IMR-90 (cell line): ENCODE results near the gene KDF1. TPM values are rescaled to one million over a fixed set of nuclear protein-coding genes. Genes with fewer than 3 reads are reported as not detected.

Experiments
- ATAC-seq: fragments of 200-7000 bp; cut with Tn5 transposase; 2 replicates; pipeline ENCODE4 v1.9.1; 2020; ENCODE audit warnings: low read depth, mild to moderate bottlenecking, moderate library complexity
- BruUV-seq: library from RNA; stranded (reverse); fragments of 400-500 nt; replicated peaks from 2 replicates; lab custom pipeline; 2021; lab: Mats Ljungman, UMichigan
- CTCF ChIA-PET: fragments of 300-600 bp; formaldehyde crosslinking; extraction: SDS; loops from one replicate; lab custom pipeline; 2021; ENCODE audit warnings: antibody characterized with exemption; lab: Yijun Ruan, JAX
- POLR2A ChIA-PET: fragments of 300-600 bp; sonication (Branson Sonifier 250); formaldehyde crosslinking; loops from one replicate; lab custom pipeline; 2022; ENCODE audit warnings: antibody characterized with exemption; ENCODE audit not compliant: unreplicated experiment; lab: Charles Lee
- DNase-seq: peaks from one replicate; pipeline ENCODE4 v3.0.0; 2013
- H2AFZ ChIP-seq: replicated peaks from 2 replicates; pipeline ENCODE3; 2013; ENCODE audit warnings: low read length, mild to moderate bottlenecking; ENCODE audit not compliant: poor library complexity
- H2AK5ac ChIP-seq: 2 replicates; pipeline ENCODE4 v1.6.1; 2013; ENCODE audit warnings: low read depth, low read length, inconsistent platforms
- H2AK9ac ChIP-seq: replicated peaks from 2 replicates; pipeline ENCODE3; 2013; ENCODE audit warnings: mild to moderate bottlenecking, low read depth, low read length, moderate library complexity; ENCODE audit not compliant: poor library complexity
- H2BK120ac ChIP-seq: 2 replicates; pipeline ENCODE4 v1.6.1; 2013; ENCODE audit warnings: low read depth, low read length, inconsistent platforms
- H2BK15ac ChIP-seq: 3 replicates; pipeline ENCODE4 v1.6.1; 2013; ENCODE audit warnings: low read depth, low read length, inconsistent platforms
- H2BK20ac ChIP-seq: 2 replicates; pipeline ENCODE4 v1.6.1; 2013; ENCODE audit warnings: low read depth, mild to moderate bottlenecking, inconsistent platforms, low read length, moderate library complexity
- H2BK5ac ChIP-seq: 2 replicates; pipeline ENCODE4 v1.6.1; 2013; ENCODE audit warnings: mild to moderate bottlenecking, low read depth, low read length, inconsistent platforms; ENCODE audit not compliant: poor library complexity, severe bottlenecking
- H3K14ac ChIP-seq: replicated peaks from 2 replicates; pipeline ENCODE4 v1.6.1; 2013; ENCODE audit warnings: low read depth, low read length, inconsistent platforms
- H3K18ac ChIP-seq: 2 replicates; pipeline ENCODE4 v1.6.1; 2013; ENCODE audit warnings: low read depth, low read length, control low read depth
- H3K23ac ChIP-seq: 2 replicates; pipeline ENCODE4 v1.6.1; 2013; ENCODE audit warnings: low read depth, low read length, inconsistent platforms
- H3K27ac ChIP-seq: 2 replicates; pipeline ENCODE4 v1.5.1; 2013; ENCODE audit warnings: mild to moderate bottlenecking, control low read depth, low read length; ENCODE audit not compliant: insufficient read depth
- H3K27me3 ChIP-seq: 2 replicates; pipeline ENCODE4 v1.6.1; 2013; ENCODE audit warnings: low read length; ENCODE audit not compliant: control insufficient read depth, insufficient read depth
- H3K36me3 ChIP-seq: 2 replicates; pipeline ENCODE4 v1.6.1; 2013; ENCODE audit warnings: low read length, mixed read lengths; ENCODE audit not compliant: control insufficient read depth, insufficient read depth
- H3K4ac ChIP-seq: 2 replicates; pipeline ENCODE4 v1.6.1; 2013; ENCODE audit warnings: low read depth, low read length, inconsistent platforms
- H3K4me1 ChIP-seq: 2 replicates; pipeline ENCODE4 v1.6.1; 2013; ENCODE audit warnings: low read length, mixed read lengths; ENCODE audit not compliant: control insufficient read depth, insufficient read depth
- H3K4me2 ChIP-seq: 2 replicates; pipeline ENCODE4 v1.6.1; 2013; ENCODE audit warnings: low read depth, mild to moderate bottlenecking, control low read depth, low read length, moderate library complexity
- H3K4me3 ChIP-seq: 2 replicates; pipeline ENCODE4 v1.5.1; 2013; ENCODE audit warnings: low read depth, mild to moderate bottlenecking, control low read depth, low read length, moderate library complexity; ENCODE audit not compliant: insufficient read depth
- H3K56ac ChIP-seq: 2 replicates; pipeline ENCODE4 v1.6.1; 2013; ENCODE audit warnings: low read length, inconsistent platforms; ENCODE audit not compliant: insufficient read depth; ENCODE audit errors: extremely low read depth
- H3K79me1 ChIP-seq, 2 experiments: 2 replicates each; pipeline ENCODE4 v1.6.1; 2013; ENCODE audit warnings: low read length in 2 of 2, inconsistent platforms in 1 of 2, low read depth in 1 of 2
- H3K9ac ChIP-seq: 2 replicates; pipeline ENCODE4 v1.6.1; 2013; ENCODE audit warnings: low read depth, low read length, control low read depth
- H3K9me1 ChIP-seq: 2 replicates; pipeline ENCODE4 v1.6.1; 2013; ENCODE audit warnings: low read length, inconsistent platforms; ENCODE audit not compliant: insufficient read depth
- H3K9me3 ChIP-seq: 2 replicates; pipeline ENCODE4 v1.6.1; 2013; ENCODE audit warnings: low read length; ENCODE audit not compliant: control insufficient read depth, insufficient read depth
- H4K20me1 ChIP-seq: 2 replicates; pipeline ENCODE4 v1.6.1; 2013; ENCODE audit warnings: low read length, inconsistent platforms; ENCODE audit not compliant: insufficient read depth
- H4K5ac ChIP-seq: 2 replicates; pipeline ENCODE4 v1.6.1; 2013; ENCODE audit warnings: mild to moderate bottlenecking, low read depth, low read length, control low read depth
- H4K8ac ChIP-seq, 2 experiments: 2 replicates each; pipeline ENCODE4 v1.6.1; 2013; ENCODE audit warnings: low read depth in 2 of 2, low read length in 2 of 2, control low read depth in 1 of 2, inconsistent platforms in 1 of 2
- H4K91ac ChIP-seq: 2 replicates; pipeline ENCODE4 v1.6.1; 2013; ENCODE audit warnings: low read depth, low read length, inconsistent platforms; ENCODE audit not compliant: insufficient read depth
- CHD1 ChIP-seq: IDR thresholded peaks from 2 replicates; pipeline ENCODE4 v1.6.1; 2012; ENCODE audit warnings: low read depth, low read length, improper control_type of control experiment
- ELK1 ChIP-seq: fragments of 150-350 bp; IDR thresholded peaks from 2 replicates; pipeline ENCODE4 v1.6.1; 2016; ENCODE audit warnings: low read depth, mild to moderate bottlenecking, low read length, moderate library complexity, borderline replicate concordance
- FOS ChIP-seq: fragments of 150-350 bp; IDR thresholded peaks from 2 replicates; pipeline ENCODE4 v1.6.1; 2016; ENCODE audit warnings: low read depth, low read length
- MAFK ChIP-seq: IDR thresholded peaks from 2 replicates; pipeline ENCODE4 v1.6.1; 2012; ENCODE audit warnings: low read depth, low read length, improper control_type of control experiment
- MAZ ChIP-seq: IDR thresholded peaks from 2 replicates; pipeline ENCODE4 v1.6.1; 2012; ENCODE audit warnings: low read depth, mild to moderate bottlenecking, low read length, improper control_type of control experiment, moderate library complexity, borderline replicate concordance
- MXI1 ChIP-seq: IDR thresholded peaks from 2 replicates; pipeline ENCODE4 v1.6.1; 2012; ENCODE audit warnings: low read depth, mild to moderate bottlenecking, low read length, moderate library complexity, borderline replicate concordance
- RCOR1 ChIP-seq: IDR thresholded peaks from 2 replicates; pipeline ENCODE4 v1.6.1; 2012; ENCODE audit warnings: mild to moderate bottlenecking, low read length, improper control_type of control experiment; ENCODE audit not compliant: insufficient replicate concordance
- RFX5 ChIP-seq: IDR thresholded peaks from 2 replicates; pipeline ENCODE4 v1.8.0; 2012; ENCODE audit warnings: low read depth, mild to moderate bottlenecking, low read length, moderate library complexity
- WGBS, 2 experiments: methylation state at CpG; one replicate each; pipeline versions ENCODE4 v1.1.5 to v1.1.7; 2013; ENCODE audit warnings: missing lambda C conversion rate in 2 of 2; ENCODE audit not compliant: insufficient read length in 1 of 2; ENCODE audit errors: extremely low coverage in 2 of 2; 5-methylcytosine and 5-hydroxymethylcytosine counted together
- dilution Hi-C: fragments of 300-500 bp; cut with HindIII; formaldehyde crosslinking; loops from one replicate; pipeline ENCODE4 v1.14.3; 2018; ENCODE audit warnings: low sequenced_read_pairs; ENCODE audit not compliant: unreplicated experiment
- in situ Hi-C: fragments of 300-500 bp; cut with MboI; formaldehyde crosslinking; loops from 3 replicates; pipeline ENCODE4 v1.14.3; 2019; ENCODE audit warnings: low sequenced_read_pairs, inconsistent platforms, mixed read lengths
- intact Hi-C: fragments of 100-400 bp; cut with micrococcal nuclease; formaldehyde crosslinking; loops from 2 replicates; pipeline ENCODE4 v1.10.0; 2022
- polyA plus RNA-seq, 3 experiments: library from polyadenylated mRNA; depleted of rRNA; stranded (reverse); fragments of >200 nt; gene quantifications; 2 replicates each; pipeline ENCODE4 v1.2.3, GENCODE V29; 2012; ENCODE audit warnings: low replicate concordance in 1 of 3
- total RNA-seq: library from RNA; depleted of rRNA; stranded (reverse); fragments of >200 nt; gene quantifications from 2 replicates; pipeline ENCODE4 v1.2.3, GENCODE V29; 2012

Gene KDF1
- total and polyA plus RNA-seq, 2 of the 4 experiments (the other 2 are of a cell fraction) = not detected

DNA sequence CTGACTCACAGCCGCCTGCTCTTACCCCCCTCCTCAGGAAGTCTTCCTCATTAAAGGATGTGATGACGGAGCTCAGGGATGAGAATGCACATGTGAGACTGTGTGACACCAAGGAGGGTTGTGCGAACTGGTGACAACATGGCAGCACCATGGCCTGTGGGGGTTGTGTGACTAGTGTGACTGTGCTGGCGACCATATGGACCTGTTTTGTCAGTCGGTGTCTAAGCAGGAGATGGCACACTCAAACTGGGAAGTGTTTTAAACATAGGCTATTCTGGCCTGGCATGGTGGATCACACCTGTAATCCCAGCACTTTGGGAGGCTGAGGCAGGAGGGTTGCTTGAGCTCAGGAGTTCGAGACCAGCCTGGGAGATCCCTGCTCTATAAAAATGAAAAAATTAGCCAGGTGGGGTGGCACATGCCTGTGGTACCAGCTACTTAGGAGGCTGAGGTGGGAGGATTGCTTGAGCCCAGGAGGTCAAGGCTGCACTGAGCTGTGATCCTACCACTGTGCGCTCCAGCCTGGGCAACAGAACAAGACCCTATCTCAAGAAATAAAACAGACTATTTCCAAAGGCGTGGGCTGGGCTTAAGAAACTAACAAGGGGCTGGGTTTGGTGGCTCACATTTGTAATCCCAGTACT, 40.7 kb upstream of the KDF1 start:
- Histone ChIP-seq H2BK5ac (peak overlapping the region; percentile 91), H4K91ac (peak overlapping the region; percentile 10; the same call in 1 of the 2 replicates), H2BK15ac (0 out of 3 replicates have a peak overlapping the region, but pooled peaks have one; percentile 2), H2BK20ac (peak overlapping the region; percentile 60; the same call in 1 of the 2 replicates), H3K9me1 (peaks cover 33% of the 10 kb centered on the region), H3K36me3 (peaks cover 15% of the 10 kb centered on the region), H3K27ac (peak overlapping the region; percentile 7; the same call in 1 of the 2 replicates), H3K4ac (peak overlapping the region; percentile 99), H3K4me3 (no peak overlapping the region), H4K8ac (peak overlapping the region; percentile 73 to 83; a peak in 2 of 4 replicates), H3K9me3 (no peaks in the 10 kb centered on the region), H3K27me3 (no peaks in the 10 kb centered on the region), H4K20me1 (peaks cover 21% of the 10 kb centered on the region), H2AFZ (no peak overlapping the region), H3K4me1 (peaks cover 55% of the 10 kb centered on the region), H3K56ac (no peak overlapping the region), H3K18ac (no peak overlapping the region; the same call in 1 of the 2 replicates), H3K9ac (no peak overlapping the region), H3K14ac (peak overlapping the region; percentile 68), H3K4me2 (no peak overlapping the region), H4K5ac (no peak overlapping the region; the same call in 1 of the 2 replicates), H2AK9ac (peak overlapping the region; percentile 22), H3K23ac (peak overlapping the region; percentile 69; the same call in 1 of the 2 replicates), H2AK5ac (peak overlapping the region; percentile 57), H2BK120ac (peak overlapping the region; percentile 98), H3K79me1 (peaks cover 21 to 83% of the 10 kb centered on the region in 2 experiments; a peak in 3 of 4 replicates)
- peak; percentile 75 for DNase-seq
- intact Hi-C loops (no loop called here), dilution Hi-C loops (no loop called here), in situ Hi-C loops (no loop called here)
- WGBS, 2 experiments = 93% methylated on average over 3 of the region's 8 CpGs; no CpG with 5 or more reads in 1 of the 2 experiments
- BruUV-seq = no TSS peak
- no peak for TF ChIP-seq RCOR1
- no peak for TF ChIP-seq FOS
- TF ChIP-seq MXI1 = no peak
- TF ChIP-seq RFX5 = no peak
- TF ChIP-seq MAFK = no peak
- TF ChIP-seq ELK1 = no peak
- peak; percentile 82 for TF ChIP-seq MAZ
- TF ChIP-seq CHD1 = no peak
- ATAC-seq = no peak
- POLR2A ChIA-PET = no interaction called here
- CTCF ChIA-PET = interaction anchor here (0.6 to 1.4 kb wide), 2 partner anchors 34 to 45 kb away, joined by 3 read pairs; no protein-coding TSS in a partner anchor
